CD4-positive, alpha-beta T cell (primary cell): ENCODE data around the gene CDH4. TPM values are rescaled to one million over a fixed set of nuclear protein-coding genes. Genes with fewer than 3 reads are reported as not detected.

Source experiments
- ATAC-seq: fragments of 200-7000 bp; cut with Tn5 transposase; one replicate; pipeline ENCODE4 v1.10.0; 2022; ENCODE audit warnings: mild to moderate bottlenecking; ENCODE audit not compliant: poor library complexity
- CTCF ChIA-PET: fragments of 350-600 bp; sonication (Branson Sonifier 250); formaldehyde crosslinking; loops from one replicate; lab custom pipeline; 2021; ENCODE audit warnings: antibody characterized with exemption, inconsistent platforms; lab: Charles Lee
- POLR2A ChIA-PET: fragments of 350-600 bp; sonication (Branson Sonifier 250); formaldehyde crosslinking; loops from one replicate; lab custom pipeline; 2021; ENCODE audit warnings: antibody characterized with exemption, inconsistent platforms; lab: Charles Lee
- DNase-seq, 14 experiments: peaks; one replicate each; pipeline ENCODE4 v3.0.0-alpha.2; 2013 to 2020; ENCODE audit warnings: mixed read lengths in 2 of 14
- H3K27ac ChIP-seq, 2 donors: one replicate each; pipeline versions ENCODE4 v1.5.1 to v1.7.0; 2013; ENCODE audit warnings: low read length in 2 of 2, low read depth in 1 of 2, mild to moderate bottlenecking in 1 of 2
- H3K27me3 ChIP-seq, 2 experiments: 1 replicate in 1 of 2; 2 replicates in 1 of 2; pipeline versions ENCODE4 v1.6.1 to v1.7.0; 2013; ENCODE audit warnings: low read length in 2 of 2, control low read depth in 1 of 2, mild to moderate bottlenecking in 1 of 2, moderate library complexity in 1 of 2; ENCODE audit not compliant: insufficient read depth in 2 of 2, control insufficient read depth in 1 of 2
- H3K36me3 ChIP-seq: one replicate; pipeline ENCODE4 v1.6.1; 2013; ENCODE audit warnings: low read length, control low read depth; ENCODE audit not compliant: insufficient read depth
- H3K4me1 ChIP-seq: one replicate; pipeline ENCODE4 v1.6.1; 2013; ENCODE audit warnings: low read length, control low read depth; ENCODE audit not compliant: insufficient read depth
- H3K4me3 ChIP-seq: one replicate; pipeline ENCODE4 v1.5.1; 2013; ENCODE audit warnings: mild to moderate bottlenecking, low read length, moderate library complexity
- H3K9me3 ChIP-seq, 2 experiments: 1 replicate in 1 of 2; 2 replicates in 1 of 2; pipeline versions ENCODE4 v1.6.1 to v1.7.0; 2013; ENCODE audit warnings: low read length in 2 of 2, mild to moderate bottlenecking in 2 of 2, control low read depth in 1 of 2, moderate library complexity in 1 of 2; ENCODE audit not compliant: control insufficient read depth in 1 of 2, insufficient read depth in 1 of 2
- H3K27ac Mint-ChIP-seq: one replicate; pipeline ENCODE4 v1.8.0; 2020; ENCODE audit warnings: mixed read lengths
- H3K27me3 Mint-ChIP-seq: one replicate; pipeline ENCODE4 v1.8.0; 2021; ENCODE audit warnings: mixed read lengths
- H3K36me3 Mint-ChIP-seq: one replicate; pipeline ENCODE4 v1.8.0; 2021; ENCODE audit warnings: low read depth, mixed read lengths
- H3K4me1 Mint-ChIP-seq: one replicate; pipeline ENCODE4 v1.8.0; 2021; ENCODE audit warnings: low read depth, mixed read lengths
- H3K4me3 Mint-ChIP-seq: one replicate; pipeline ENCODE4 v1.8.0; 2020; ENCODE audit warnings: mild to moderate bottlenecking, mixed read lengths
- H3K9me3 Mint-ChIP-seq: one replicate; pipeline ENCODE4 v1.8.0; 2020; ENCODE audit warnings: mixed read lengths
- intact Hi-C, 2 experiments: fragments of 100-400 bp; cut with DNase I in 1 of 2; cut with micrococcal nuclease in 1 of 2; formaldehyde crosslinking; loops; one replicate each; pipeline versions ENCODE4 v1.15.1 to v1.9.0; 2023 to 2025; cut with DNase I, micrococcal nuclease
- total RNA-seq, 174 experiments: library from RNA in 2 of 174; stranded (reverse) in 2 of 174; gene quantifications; one replicate each; pipeline ENCODE4 v1.2.3 and lab custom pipeline; 2021 to 2026
- TF ChIP-seq, protein P1 (sequence below): fragments of 200-600 bp; IDR thresholded peaks from one replicate; pipeline ENCODE4 v1.8.0; 2022; ENCODE audit warnings: antibody characterized with exemption, mild to moderate bottlenecking

The CDH4 gene
- total RNA-seq, 2 experiments from 2014 or later, result 0.11 TPM

DNA sequence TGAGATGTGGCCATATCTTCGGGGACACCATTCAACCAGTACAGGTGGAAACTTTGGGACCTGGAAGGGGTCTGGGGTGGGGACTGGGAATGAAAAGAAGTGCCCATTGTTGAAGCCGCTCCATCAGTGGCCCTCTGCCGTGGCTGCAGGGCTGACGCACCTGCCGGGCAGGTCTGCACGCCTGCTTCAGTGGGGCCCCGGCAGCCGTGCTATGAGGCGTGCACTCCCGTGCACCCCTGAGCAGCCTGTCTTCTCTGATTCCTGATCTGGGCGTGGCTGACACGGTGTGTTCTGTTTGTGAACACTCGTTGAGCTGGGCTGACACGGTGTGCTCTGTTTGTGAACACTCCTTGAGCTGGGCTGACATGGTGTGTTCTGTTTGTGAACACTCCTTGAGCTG, 657.8 kb downstream of the CDH4 start:
- DNase-seq (no peak), ATAC-seq (no peak)
- peaks cover 4% of the 10 kb centered on the region for H3K27me3 Mint-ChIP-seq
- no peaks in the 10 kb centered on the region for H3K9me3 Mint-ChIP-seq
- intact Hi-C loops, result no loop called here
- H3K4me1 ChIP-seq, result no peaks in the 10 kb centered on the region
- no peak overlapping the region for H3K4me3 ChIP-seq
- H3K27ac Mint-ChIP-seq, result no peak overlapping the region
- H3K9me3 ChIP-seq, result no peaks in the 10 kb centered on the region
- no peaks in the 10 kb centered on the region for H3K4me1 Mint-ChIP-seq
- no peaks in the 10 kb centered on the region for H3K36me3 Mint-ChIP-seq
- H3K4me3 Mint-ChIP-seq, result no peak overlapping the region
- CTCF ChIA-PET, result no interaction called here
- no peaks in the 10 kb centered on the region for H3K36me3 ChIP-seq
- H3K27me3 ChIP-seq, result peaks cover 0 to 2% of the 10 kb centered on the region in 2 experiments
- no peak overlapping the region for H3K27ac ChIP-seq
- TF ChIP-seq, protein P1, sequence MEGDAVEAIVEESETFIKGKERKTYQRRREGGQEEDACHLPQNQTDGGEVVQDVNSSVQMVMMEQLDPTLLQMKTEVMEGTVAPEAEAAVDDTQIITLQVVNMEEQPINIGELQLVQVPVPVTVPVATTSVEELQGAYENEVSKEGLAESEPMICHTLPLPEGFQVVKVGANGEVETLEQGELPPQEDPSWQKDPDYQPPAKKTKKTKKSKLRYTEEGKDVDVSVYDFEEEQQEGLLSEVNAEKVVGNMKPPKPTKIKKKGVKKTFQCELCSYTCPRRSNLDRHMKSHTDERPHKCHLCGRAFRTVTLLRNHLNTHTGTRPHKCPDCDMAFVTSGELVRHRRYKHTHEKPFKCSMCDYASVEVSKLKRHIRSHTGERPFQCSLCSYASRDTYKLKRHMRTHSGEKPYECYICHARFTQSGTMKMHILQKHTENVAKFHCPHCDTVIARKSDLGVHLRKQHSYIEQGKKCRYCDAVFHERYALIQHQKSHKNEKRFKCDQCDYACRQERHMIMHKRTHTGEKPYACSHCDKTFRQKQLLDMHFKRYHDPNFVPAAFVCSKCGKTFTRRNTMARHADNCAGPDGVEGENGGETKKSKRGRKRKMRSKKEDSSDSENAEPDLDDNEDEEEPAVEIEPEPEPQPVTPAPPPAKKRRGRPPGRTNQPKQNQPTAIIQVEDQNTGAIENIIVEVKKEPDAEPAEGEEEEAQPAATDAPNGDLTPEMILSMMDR, result no peak
- POLR2A ChIA-PET, result no interaction called here

DNA sequence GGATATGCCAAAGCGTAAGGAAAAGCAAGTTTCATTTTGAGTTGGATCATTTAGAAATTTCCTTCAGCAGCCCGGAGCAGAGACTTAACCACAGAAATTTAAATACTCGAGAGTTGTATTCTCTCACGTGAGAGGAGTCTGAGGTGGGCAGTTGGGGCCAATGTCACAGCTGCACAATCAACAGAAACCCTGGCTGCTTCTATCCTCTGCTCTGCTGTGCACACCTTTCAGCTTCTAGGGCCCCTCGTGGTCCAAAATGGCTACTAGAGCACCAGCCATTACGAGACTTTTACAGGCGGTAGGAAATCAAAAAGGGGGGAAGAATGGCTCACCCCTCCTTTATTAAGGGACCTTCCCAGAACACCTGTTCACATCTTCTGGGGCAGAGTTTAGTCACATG, 659.8 kb downstream of the CDH4 start:
- no peak overlapping the region for H3K27ac ChIP-seq
- TF ChIP-seq, protein P1, result no peak
- no peaks in the 10 kb centered on the region for H3K36me3 ChIP-seq
- Mint-ChIP-seq H3K27me3 (peaks cover 8% of the 10 kb centered on the region), H3K27ac (no peak overlapping the region), H3K4me3 (no peak overlapping the region), H3K36me3 (no peaks in the 10 kb centered on the region), H3K9me3 (no peaks in the 10 kb centered on the region), H3K4me1 (no peaks in the 10 kb centered on the region)
- ATAC-seq (no peak), DNase-seq (no peak)
- no peaks in the 10 kb centered on the region for H3K4me1 ChIP-seq
- intact Hi-C loops, result no loop called here
- no peak overlapping the region for H3K4me3 ChIP-seq
- peaks cover 0 to 5% of the 10 kb centered on the region in 2 experiments for H3K27me3 ChIP-seq
- ChIA-PET CTCF (no interaction called here), POLR2A (no interaction called here)
- H3K9me3 ChIP-seq, result peaks cover 0 to 7% of the 10 kb centered on the region in 2 experiments

DNA sequence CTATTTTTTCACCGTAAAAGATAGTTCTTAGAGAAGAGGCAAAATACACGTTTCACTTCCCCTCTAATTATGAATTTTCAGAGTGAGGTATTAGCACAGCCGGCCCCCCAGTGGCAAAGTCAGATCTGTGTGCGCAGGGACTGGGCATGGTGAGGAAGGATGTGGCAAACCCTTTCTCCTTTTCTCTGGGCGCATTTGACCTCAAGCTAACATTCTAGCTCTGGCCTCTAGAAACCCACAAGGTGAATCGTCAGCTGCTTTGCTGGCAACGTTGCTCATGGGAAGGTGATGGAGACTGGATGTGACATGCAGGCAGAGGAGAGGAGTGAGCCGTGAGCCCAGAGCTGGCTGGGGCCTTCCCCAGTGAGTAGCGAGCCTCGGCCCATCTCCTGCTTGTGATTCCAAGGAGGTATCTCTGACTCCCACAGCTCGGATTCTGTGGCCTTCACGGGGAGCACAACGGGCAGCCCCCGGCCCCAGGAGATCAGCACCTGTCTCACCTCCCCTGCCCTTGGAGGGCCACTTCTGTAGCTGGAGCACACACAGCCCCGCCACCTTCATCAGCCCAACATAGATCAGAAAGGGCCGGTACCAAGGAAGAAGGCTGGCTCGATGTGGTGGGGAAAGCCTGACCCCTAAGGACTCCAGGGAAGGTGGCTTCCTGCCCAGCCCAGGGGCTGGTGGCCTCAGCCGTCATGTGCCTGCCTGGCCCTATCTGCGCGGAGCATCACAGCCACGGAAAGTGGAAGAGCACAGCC, 660.8 kb downstream of the CDH4 start:
- TF ChIP-seq, protein P1, result no peak
- ChIA-PET POLR2A (no interaction called here), CTCF (no interaction called here)
- no peaks in the 10 kb centered on the region for H3K4me1 ChIP-seq
- intact Hi-C loops, result no loop called here
- no peak overlapping the region for H3K27ac Mint-ChIP-seq
- no peaks in the 10 kb centered on the region for H3K36me3 Mint-ChIP-seq
- H3K9me3 Mint-ChIP-seq, result no peaks in the 10 kb centered on the region
- H3K4me3 Mint-ChIP-seq, result no peak overlapping the region
- H3K36me3 ChIP-seq, result no peaks in the 10 kb centered on the region
- H3K4me3 ChIP-seq, result no peak overlapping the region
- peaks cover 0 to 5% of the 10 kb centered on the region in 2 experiments for H3K27me3 ChIP-seq
- H3K4me1 Mint-ChIP-seq, result no peaks in the 10 kb centered on the region
- no peak for ATAC-seq
- peaks cover 8% of the 10 kb centered on the region for H3K27me3 Mint-ChIP-seq
- DNase-seq, result no peak
- H3K9me3 ChIP-seq, result peaks cover 0 to 7% of the 10 kb centered on the region in 2 experiments
- H3K27ac ChIP-seq, result no peak overlapping the region
